Adrenal gland (tissue), 5 donors: ENCODE results near the gene LRP1B.

ENCODE experiments used
- POLR2A ChIP-seq, 2 donors: fragments of 450-650 bp; IDR thresholded peaks; one replicate each; pipeline ENCODE4 v1.6.1; 2017; ENCODE audit warnings: antibody characterized with exemption in 2 of 2, mild to moderate bottlenecking in 2 of 2, moderate library complexity in 1 of 2
- TF ChIP-seq, protein P1 (sequence below), 6 experiments: fragments of 450-650 bp in 4 of 6; fragments of 200-600 bp in 2 of 6; sonication (generic) in 1 of 6; IDR thresholded peaks; 1 replicate in 5 of 6; 2 replicates in 1 of 6; pipeline versions ENCODE4 v1.5.1 to v1.8.0; 2016 to 2021; ENCODE audit warnings: antibody characterized with exemption in 6 of 6, mild to moderate bottlenecking in 2 of 6, moderate library complexity in 1 of 6
- donor health status: DM: no; HTN: no; CAD: no.

DNA sequence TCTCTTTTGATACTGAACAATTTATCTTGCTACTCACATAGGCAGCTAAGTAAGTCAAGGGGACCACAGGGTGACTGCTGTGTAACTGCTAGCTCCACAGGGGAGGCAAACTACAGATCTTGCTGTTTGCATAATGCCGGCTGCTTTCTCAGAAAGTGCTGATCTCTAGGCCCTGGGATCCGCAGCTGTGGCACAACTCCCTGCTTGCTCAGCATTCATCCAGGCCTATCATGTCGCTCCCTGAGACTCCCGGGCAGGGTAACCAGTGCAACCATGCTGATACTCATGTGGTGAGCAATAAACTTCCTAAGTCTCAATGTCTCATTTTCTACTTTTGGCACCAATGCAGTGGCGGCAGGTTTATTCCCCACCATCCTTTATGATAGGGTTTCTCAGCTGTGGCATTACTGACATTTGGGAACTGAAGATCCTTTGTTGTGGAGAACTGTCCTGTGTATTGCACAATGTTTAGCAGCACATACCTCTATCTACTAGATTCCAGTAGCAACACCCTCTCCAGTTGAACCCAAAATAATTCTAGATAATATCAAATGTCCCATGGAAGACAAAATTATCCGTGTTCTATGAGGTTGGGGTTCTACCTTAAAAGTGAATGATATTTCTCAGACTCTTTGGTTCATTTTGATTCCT lies 1101.3 kb downstream of the LRP1B start:
- TF ChIP-seq, protein P1, sequence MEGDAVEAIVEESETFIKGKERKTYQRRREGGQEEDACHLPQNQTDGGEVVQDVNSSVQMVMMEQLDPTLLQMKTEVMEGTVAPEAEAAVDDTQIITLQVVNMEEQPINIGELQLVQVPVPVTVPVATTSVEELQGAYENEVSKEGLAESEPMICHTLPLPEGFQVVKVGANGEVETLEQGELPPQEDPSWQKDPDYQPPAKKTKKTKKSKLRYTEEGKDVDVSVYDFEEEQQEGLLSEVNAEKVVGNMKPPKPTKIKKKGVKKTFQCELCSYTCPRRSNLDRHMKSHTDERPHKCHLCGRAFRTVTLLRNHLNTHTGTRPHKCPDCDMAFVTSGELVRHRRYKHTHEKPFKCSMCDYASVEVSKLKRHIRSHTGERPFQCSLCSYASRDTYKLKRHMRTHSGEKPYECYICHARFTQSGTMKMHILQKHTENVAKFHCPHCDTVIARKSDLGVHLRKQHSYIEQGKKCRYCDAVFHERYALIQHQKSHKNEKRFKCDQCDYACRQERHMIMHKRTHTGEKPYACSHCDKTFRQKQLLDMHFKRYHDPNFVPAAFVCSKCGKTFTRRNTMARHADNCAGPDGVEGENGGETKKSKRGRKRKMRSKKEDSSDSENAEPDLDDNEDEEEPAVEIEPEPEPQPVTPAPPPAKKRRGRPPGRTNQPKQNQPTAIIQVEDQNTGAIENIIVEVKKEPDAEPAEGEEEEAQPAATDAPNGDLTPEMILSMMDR (IDR thresholded peaks at IDR 0.05) = no peak
- no peak for TF ChIP-seq POLR2A (IDR thresholded peaks at IDR 0.05)
